Naive B cell (primary cell): ENCODE results near the gene SPTLC2. TPM values are rescaled to one million over a fixed set of nuclear protein-coding genes. Genes with fewer than 3 reads are reported as not detected.

ENCODE experiments used
- polyA plus RNA-seq, 6 donors: library from polyadenylated mRNA; unstranded; fragments of 300-500 nt; fragmentation: Illumina TruSeq; gene quantifications; one replicate each; pipeline ENCODE4 v1.2.3, GENCODE V29; 2021; ENCODE audit warnings: low read depth in 6 of 6

The SPTLC2 gene
- polyA plus RNA-seq, 6 donors from 2014 or later = 2.1 to 37.2 (median 32.8) TPM

Other genes with a start within 250 kb of the SPTLC2 start
- gene TMED8, start 239.5 kb downstream of the SPTLC2 start, polyA plus RNA-seq = 10 to 100 TPM in 5 of 6 donors, 1 to 10 TPM in 1; 2.3 to 25.0 (median 21.6) TPM
- gene SAMD15, start 239.3 kb downstream of the SPTLC2 start, polyA plus RNA-seq = under 1 TPM in 2 of 6 donors, not detected in 4; 0.12 to 0.22 TPM
- gene NOXRED1, start 193.1 kb downstream of the SPTLC2 start, polyA plus RNA-seq = under 1 TPM in 1 of 6 donors, not detected in 5; 0.23 TPM
- gene VIPAS39, start 159.0 kb downstream of the SPTLC2 start, polyA plus RNA-seq = 10 to 100 TPM in 2 of 6 donors, 1 to 10 TPM in 4; 8.6 to 13.9 (median 9.7) TPM
- gene AHSA1, start 158.5 kb downstream of the SPTLC2 start, polyA plus RNA-seq = 100 to 1,000 TPM in 3 of 6 donors, 10 to 100 TPM in 3; 81.8 to 127 (median 104) TPM
- gene ISM2, start 117.8 kb downstream of the SPTLC2 start, polyA plus RNA-seq = under 1 TPM in 1 of 6 donors, not detected in 5; 0.57 TPM
- 10 to 100 TPM in 3 of 6 donors, 1 to 10 TPM in 3; 5.9 to 11.4 (median 9.5) TPM for gene ALKBH1, start 91.4 kb upstream of the SPTLC2 start, polyA plus RNA-seq
- 100 to 1,000 TPM; 199 to 247 (median 239) TPM for gene SLIRP, start 91.5 kb upstream of the SPTLC2 start, polyA plus RNA-seq
- 10 to 100 TPM; 51.9 to 89.9 (median 64.4) TPM for gene SNW1, start 144.5 kb upstream of the SPTLC2 start, polyA plus RNA-seq
- gene ADCK1, start 183.5 kb upstream of the SPTLC2 start, polyA plus RNA-seq = 1 to 10 TPM; 4.2 to 9.4 (median 5.4) TPM